Neuron (in vitro differentiated cells): ENCODE results near the gene CBFA2T3.

Source experiments
- H2AFZ ChIP-seq: one replicate; pipeline ENCODE4 v1.6.1; 2013; ENCODE audit warnings: low read depth, mild to moderate bottlenecking, inconsistent platforms, low read length, moderate library complexity
- H3K27me3 ChIP-seq: one replicate; pipeline ENCODE4 v1.6.1; 2013; ENCODE audit warnings: low read length; ENCODE audit not compliant: insufficient read depth
- H3K36me3 ChIP-seq: one replicate; pipeline ENCODE4 v1.6.1; 2013; ENCODE audit warnings: low read length; ENCODE audit not compliant: insufficient read depth
- H3K4me1 ChIP-seq: one replicate; pipeline ENCODE4 v1.6.1; 2013; ENCODE audit warnings: low read length; ENCODE audit not compliant: insufficient read depth
- H3K4me3 ChIP-seq: 2 replicates; pipeline ENCODE4 v1.5.1; 2013; ENCODE audit warnings: mild to moderate bottlenecking, low read length, moderate library complexity
- H3K9me3 ChIP-seq: one replicate; pipeline ENCODE4 v1.6.1; 2013; ENCODE audit warnings: low read length

The CBFA2T3 gene

GRCh38 chr16:88962478-88963152 lies 14.4 kb downstream of the CBFA2T3 start:
- Histone ChIP-seq H3K4me1 (no peaks in the 10 kb centered on the region), H2AFZ (no peak overlapping the region), H3K27me3 (peaks cover 23% of the 10 kb centered on the region), H3K4me3 (no peak overlapping the region), H3K9me3 (peaks cover 2% of the 10 kb centered on the region), H3K36me3 (no peaks in the 10 kb centered on the region)

DNA sequence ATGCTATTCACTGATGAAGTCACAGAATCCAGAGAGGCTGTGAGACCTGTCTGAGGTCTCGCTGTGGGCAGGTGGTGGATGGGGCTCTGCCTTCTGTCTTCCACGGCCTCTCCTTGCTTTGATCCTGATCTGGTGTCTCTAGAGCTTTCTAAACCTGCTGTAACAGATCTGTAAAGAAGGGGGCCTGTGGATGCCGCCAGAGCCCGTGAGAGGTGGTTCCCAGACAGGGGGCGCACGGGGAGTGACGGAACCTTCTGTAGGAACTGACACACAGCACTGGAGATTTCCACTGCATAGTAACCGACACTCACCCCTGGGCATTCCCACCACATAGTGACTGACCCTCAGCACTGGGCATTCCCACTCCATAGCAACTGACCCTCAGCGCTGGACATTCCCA lies 16.0 kb downstream of the CBFA2T3 start:
- H3K9me3 ChIP-seq = peaks cover 2% of the 10 kb centered on the region
- no peaks in the 10 kb centered on the region for H3K36me3 ChIP-seq

GRCh38 chr16:88960516-88960915 lies 16.5 kb downstream of the CBFA2T3 start:
- Histone ChIP-seq H3K4me3 (no peak overlapping the region), H3K36me3 (no peaks in the 10 kb centered on the region), H3K9me3 (peaks cover 2% of the 10 kb centered on the region), H3K27me3 (peaks cover 16% of the 10 kb centered on the region), H2AFZ (no peak overlapping the region), H3K4me1 (peaks cover 3% of the 10 kb centered on the region)

More for the DNA sequence above, 16.0 kb downstream of the CBFA2T3 start:
- peaks cover 21% of the 10 kb centered on the region for H3K27me3 ChIP-seq
- H3K4me1 ChIP-seq = peaks cover 3% of the 10 kb centered on the region
- H2AFZ ChIP-seq = no peak overlapping the region
- H3K4me3 ChIP-seq = no peak overlapping the region

DNA sequence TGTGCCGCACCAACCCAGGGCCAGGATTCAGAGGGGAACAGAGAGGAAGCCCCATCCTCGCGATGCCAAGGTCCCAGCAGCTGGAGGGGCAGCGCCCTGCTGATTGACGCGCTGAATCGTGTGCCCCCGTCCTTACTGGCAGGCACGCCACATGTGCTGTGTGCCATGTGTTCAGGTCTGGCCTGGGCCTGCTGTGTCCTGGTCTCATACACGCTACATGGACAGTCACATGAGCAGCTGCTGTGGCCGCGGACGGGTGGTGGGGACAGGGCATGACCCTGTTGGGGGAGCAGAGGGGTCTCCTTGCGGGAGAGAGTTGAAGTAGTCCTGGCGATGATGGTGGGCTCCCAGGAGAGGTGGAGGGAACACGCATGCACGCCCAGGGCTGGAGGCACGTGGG lies 18.0 kb downstream of the CBFA2T3 start:
- peaks cover 2% of the 10 kb centered on the region for H3K9me3 ChIP-seq
- H3K4me3 ChIP-seq = no peak overlapping the region
- H3K4me1 ChIP-seq = peaks cover 3% of the 10 kb centered on the region
- H2AFZ ChIP-seq = no peak overlapping the region
- H3K36me3 ChIP-seq = no peaks in the 10 kb centered on the region
- H3K27me3 ChIP-seq = peaks cover 11% of the 10 kb centered on the region

GRCh38 chr16:88957887-88958577 lies 19.0 kb downstream of the CBFA2T3 start:
- H3K27me3 ChIP-seq = peaks cover 14% of the 10 kb centered on the region
- H3K36me3 ChIP-seq = no peaks in the 10 kb centered on the region
- peaks cover 3% of the 10 kb centered on the region for H3K4me1 ChIP-seq
- no peaks in the 10 kb centered on the region for H3K9me3 ChIP-seq
- no peak overlapping the region for H3K4me3 ChIP-seq
- H2AFZ ChIP-seq = no peak overlapping the region

DNA sequence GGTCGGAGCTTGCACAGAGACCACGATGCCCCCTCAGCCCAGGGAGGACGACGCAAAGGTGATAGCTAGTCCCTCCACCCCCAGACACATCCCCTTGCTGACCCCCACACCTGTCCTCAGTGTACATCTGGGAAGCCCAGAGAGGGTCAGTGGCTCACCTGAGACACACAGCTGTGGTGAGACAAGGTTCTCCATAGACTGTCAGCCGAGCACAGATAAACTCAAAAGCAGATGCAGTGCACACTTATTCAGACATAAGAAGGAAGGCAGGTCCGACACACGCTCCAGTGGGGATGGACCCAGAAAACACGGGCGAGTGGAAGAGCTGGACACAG lies 19.6 kb downstream of the CBFA2T3 start:
- H3K27me3 ChIP-seq = peaks cover 14% of the 10 kb centered on the region
- H3K4me1 ChIP-seq = peaks cover 3% of the 10 kb centered on the region
- no peaks in the 10 kb centered on the region for H3K36me3 ChIP-seq
- H2AFZ ChIP-seq = no peak overlapping the region
- no peak overlapping the region for H3K4me3 ChIP-seq
- no peaks in the 10 kb centered on the region for H3K9me3 ChIP-seq

- Histone ChIP-seq H2AFZ (no peak overlapping the region), H3K27me3 (peaks cover 14% of the 10 kb centered on the region), H3K4me1 (peaks cover 3% of the 10 kb centered on the region), H3K9me3 (no peaks in the 10 kb centered on the region), H3K4me3 (no peak overlapping the region), H3K36me3 (no peaks in the 10 kb centered on the region)
Measured at GRCh38 chr16:88956546-88957432, 20.2 kb downstream of the CBFA2T3 start.

- no peak overlapping the region for H3K4me3 ChIP-seq
- no peaks in the 10 kb centered on the region for H3K36me3 ChIP-seq
- no peaks in the 10 kb centered on the region for H3K9me3 ChIP-seq
- H3K4me1 ChIP-seq = peaks cover 3% of the 10 kb centered on the region
- H3K27me3 ChIP-seq = peaks cover 14% of the 10 kb centered on the region
- H2AFZ ChIP-seq = no peak overlapping the region
Measured at GRCh38 chr16:88955906-88956305, 21.1 kb downstream of the CBFA2T3 start.

- Histone ChIP-seq H3K4me3 (no peak overlapping the region), H2AFZ (no peak overlapping the region), H3K27me3 (peaks cover 23% of the 10 kb centered on the region), H3K36me3 (no peaks in the 10 kb centered on the region), H3K9me3 (no peaks in the 10 kb centered on the region), H3K4me1 (peaks cover 3% of the 10 kb centered on the region)
Measured at GRCh38 chr16:88953003-88953690, 23.9 kb downstream of the CBFA2T3 start.

DNA sequence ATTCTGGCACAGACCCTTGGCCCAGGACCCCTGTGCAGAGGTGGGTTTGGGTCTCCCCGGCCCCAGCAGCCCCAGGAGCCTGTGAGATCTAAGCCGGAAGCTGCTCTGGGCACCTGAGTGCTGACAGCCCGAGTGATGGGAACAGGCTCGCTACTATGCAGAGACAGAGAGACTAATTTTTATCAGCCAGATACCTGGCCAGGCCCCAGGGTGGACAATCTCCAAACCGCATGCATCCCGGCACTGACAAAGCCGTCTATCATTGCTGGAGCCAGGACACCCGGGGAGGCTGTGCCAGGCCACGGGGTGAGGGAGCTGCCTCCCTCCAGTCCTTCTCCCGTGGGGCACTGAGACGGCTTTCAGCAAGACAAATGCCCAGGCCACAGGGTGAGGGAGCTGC lies 25.0 kb downstream of the CBFA2T3 start:
- H3K9me3 ChIP-seq = no peaks in the 10 kb centered on the region
- H3K4me3 ChIP-seq = no peak overlapping the region
- peaks cover 22% of the 10 kb centered on the region for H3K27me3 ChIP-seq
- peaks cover 3% of the 10 kb centered on the region for H3K4me1 ChIP-seq
- no peaks in the 10 kb centered on the region for H3K36me3 ChIP-seq
- no peak overlapping the region for H2AFZ ChIP-seq

- Histone ChIP-seq H3K27me3 (peaks cover 22% of the 10 kb centered on the region), H3K4me3 (no peak overlapping the region), H3K4me1 (peaks cover 3% of the 10 kb centered on the region)
Measured at GRCh38 chr16:88951501-88951900, 25.5 kb downstream of the CBFA2T3 start.

DNA sequence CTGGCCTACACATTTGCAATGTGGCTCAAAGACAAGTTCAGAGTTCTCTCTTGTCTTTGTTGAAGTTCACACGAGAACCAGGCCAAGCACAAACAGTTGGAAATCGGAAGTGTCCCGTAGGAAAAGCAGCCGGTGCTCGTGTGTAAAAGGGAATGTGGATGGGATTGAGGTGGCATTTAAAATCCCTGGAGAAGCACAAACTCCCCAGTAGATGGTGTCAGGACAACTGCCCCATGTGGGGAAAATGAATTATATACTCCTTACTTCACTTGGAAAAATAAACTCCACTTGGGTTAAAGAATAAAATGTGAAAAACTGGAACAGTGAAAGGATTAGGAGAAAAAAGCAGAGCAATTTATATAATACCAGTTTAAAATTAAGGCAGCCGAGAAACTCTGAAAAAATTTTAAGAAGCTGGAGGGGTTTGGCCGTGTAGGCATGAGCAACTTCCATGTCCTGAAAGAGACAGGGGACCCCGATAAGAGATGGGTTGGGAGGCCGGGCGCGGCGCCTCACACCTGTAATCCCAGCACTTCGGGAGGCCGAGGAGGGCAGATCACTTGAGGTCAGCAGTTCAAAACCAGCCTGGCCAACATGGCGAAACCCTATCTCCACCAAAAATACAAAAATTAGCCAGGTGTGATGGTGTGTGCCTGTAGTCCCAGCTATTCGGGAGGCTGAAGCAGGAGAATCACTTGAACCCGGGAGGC lies 28.1 kb downstream of the CBFA2T3 start:
- H3K36me3 ChIP-seq = no peaks in the 10 kb centered on the region
- H3K9me3 ChIP-seq = no peaks in the 10 kb centered on the region
- H3K27me3 ChIP-seq = peaks cover 36% of the 10 kb centered on the region
- no peaks in the 10 kb centered on the region for H3K4me1 ChIP-seq
- no peak overlapping the region for H3K4me3 ChIP-seq
- H2AFZ ChIP-seq = no peak overlapping the region

More at GRCh38 chr16:88951501-88951900, 25.5 kb downstream of the CBFA2T3 start:
- no peaks in the 10 kb centered on the region for H3K36me3 ChIP-seq
- H3K9me3 ChIP-seq = no peaks in the 10 kb centered on the region
- no peak overlapping the region for H2AFZ ChIP-seq
